ENCODE measurements around the gene ASB18. TPM values are rescaled to one million over a fixed set of nuclear protein-coding genes. Genes with fewer than 3 reads are reported as not detected.
"Not testable (repeated sequence)": the region's sequence is repeated elsewhere in the genome, so short reads cannot be mapped to it uniquely, and the experiment has no call there.

ASB18 gene
- total RNA-seq, 2 donors from 2014 or later, result 1.9 to 7.6 TPM

- Histone ChIP-seq H3K36me3 (no peaks in the 10 kb centered on the region), H3K4me1 (no peaks in the 10 kb centered on the region), H3K4me3 (no peak overlapping the region), H3K27me3 (no peaks in the 10 kb centered on the region), H3K9me3 (no peaks in the 10 kb centered on the region), H3K27ac (no peak overlapping the region)
- TF ChIP-seq, protein P1, sequence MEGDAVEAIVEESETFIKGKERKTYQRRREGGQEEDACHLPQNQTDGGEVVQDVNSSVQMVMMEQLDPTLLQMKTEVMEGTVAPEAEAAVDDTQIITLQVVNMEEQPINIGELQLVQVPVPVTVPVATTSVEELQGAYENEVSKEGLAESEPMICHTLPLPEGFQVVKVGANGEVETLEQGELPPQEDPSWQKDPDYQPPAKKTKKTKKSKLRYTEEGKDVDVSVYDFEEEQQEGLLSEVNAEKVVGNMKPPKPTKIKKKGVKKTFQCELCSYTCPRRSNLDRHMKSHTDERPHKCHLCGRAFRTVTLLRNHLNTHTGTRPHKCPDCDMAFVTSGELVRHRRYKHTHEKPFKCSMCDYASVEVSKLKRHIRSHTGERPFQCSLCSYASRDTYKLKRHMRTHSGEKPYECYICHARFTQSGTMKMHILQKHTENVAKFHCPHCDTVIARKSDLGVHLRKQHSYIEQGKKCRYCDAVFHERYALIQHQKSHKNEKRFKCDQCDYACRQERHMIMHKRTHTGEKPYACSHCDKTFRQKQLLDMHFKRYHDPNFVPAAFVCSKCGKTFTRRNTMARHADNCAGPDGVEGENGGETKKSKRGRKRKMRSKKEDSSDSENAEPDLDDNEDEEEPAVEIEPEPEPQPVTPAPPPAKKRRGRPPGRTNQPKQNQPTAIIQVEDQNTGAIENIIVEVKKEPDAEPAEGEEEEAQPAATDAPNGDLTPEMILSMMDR (IDR thresholded peaks at IDR 0.05), result no peak
- peak; percentile 50 for DNase-seq (ENCODE audit: low spot score)
Observed at GRCh38 chr2:236290742-236291425, 26.7 kb upstream of the ASB18 start.

DNA sequence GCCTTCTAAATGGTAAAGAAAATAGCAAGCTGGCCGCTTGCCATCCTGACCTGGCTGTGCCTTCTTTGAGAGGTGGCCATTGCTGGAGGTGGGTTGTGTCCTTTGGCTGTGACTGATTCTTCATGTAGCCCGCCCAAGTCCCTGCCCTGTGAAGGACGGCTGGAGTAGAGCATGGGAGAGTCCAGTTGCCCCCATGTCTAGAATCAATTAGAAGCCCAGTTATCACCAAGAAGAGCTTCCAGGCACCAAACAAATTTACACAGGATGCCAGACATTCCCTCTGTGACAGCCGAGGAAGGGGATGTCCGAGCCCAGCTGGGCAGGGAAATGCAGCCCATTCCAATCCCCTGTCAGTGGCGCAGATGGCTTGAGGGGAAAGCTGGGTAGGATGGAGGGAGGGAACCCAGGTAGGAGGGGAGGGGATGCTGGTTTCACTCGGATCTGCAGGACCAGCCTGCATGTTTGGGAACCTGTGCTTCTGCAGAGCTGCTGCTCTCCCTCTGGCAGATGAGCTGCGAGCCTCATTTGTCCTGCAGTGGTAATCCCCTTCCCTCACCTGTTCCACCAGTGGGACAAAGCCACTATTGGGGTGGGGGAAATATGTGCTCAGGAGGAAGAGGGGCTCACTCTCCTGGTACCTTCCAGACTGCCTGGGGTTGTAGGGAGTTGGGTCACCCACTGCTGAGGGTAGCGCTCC is 25.7 kb upstream of the ASB18 start:
- Histone ChIP-seq H3K27ac (no peak overlapping the region), H3K4me3 (no peak overlapping the region), H3K27me3 (no peaks in the 10 kb centered on the region), H3K9me3 (no peaks in the 10 kb centered on the region), H3K36me3 (no peaks in the 10 kb centered on the region), H3K4me1 (no peaks in the 10 kb centered on the region)
- TF ChIP-seq, protein P1 (IDR thresholded peaks at IDR 0.05), result no peak
- peak; percentile 28 for DNase-seq (ENCODE audit: low spot score)

DNA sequence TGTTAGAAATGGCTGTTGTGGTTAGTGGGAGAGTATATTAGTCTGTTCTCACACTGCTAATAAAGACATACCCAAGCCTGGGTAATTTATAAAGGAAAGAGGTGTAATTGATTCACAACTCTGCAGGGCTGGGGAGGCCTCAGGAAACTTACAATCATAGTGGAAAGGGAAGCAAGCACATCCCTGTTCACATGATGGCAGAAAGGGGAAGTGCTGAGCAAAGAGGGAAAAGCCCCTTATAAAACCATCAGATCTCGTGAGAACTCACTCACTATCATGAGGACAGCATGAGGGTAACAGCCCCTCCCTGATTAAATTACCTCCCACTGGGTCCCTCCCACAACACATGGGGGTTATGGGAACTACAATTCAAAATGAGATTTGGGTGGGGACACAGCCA is 24.2 kb upstream of the ASB18 start:
- not testable (repeated sequence) for DNase-seq (ENCODE audit: low spot score); H3K4me3 ChIP-seq; H3K9me3 ChIP-seq; H3K36me3 ChIP-seq; H3K27me3 ChIP-seq; H3K27ac ChIP-seq; H3K4me1 ChIP-seq

- H3K27ac ChIP-seq, result no peak overlapping the region
- DNase-seq (ENCODE audit: low spot score), result peak; percentile 23
- H3K36me3 ChIP-seq, result no peaks in the 10 kb centered on the region
- TF ChIP-seq, protein P1 (IDR thresholded peaks at IDR 0.05), result no peak
- H3K27me3 ChIP-seq, result no peaks in the 10 kb centered on the region
- H3K9me3 ChIP-seq, result no peaks in the 10 kb centered on the region
- H3K4me3 ChIP-seq, result no peak overlapping the region
- H3K4me1 ChIP-seq, result no peaks in the 10 kb centered on the region
Observed at GRCh38 chr2:236287656-236288055, 23.4 kb upstream of the ASB18 start.

GRCh38 chr2:236286873-236287545 is 22.8 kb upstream of the ASB18 start:
- Histone ChIP-seq H3K27me3 (no peaks in the 10 kb centered on the region), H3K27ac (no peak overlapping the region), H3K4me1 (no peaks in the 10 kb centered on the region), H3K4me3 (no peak overlapping the region), H3K36me3 (no peaks in the 10 kb centered on the region), H3K9me3 (peaks cover 0 to 2% of the 10 kb centered on the region in 2 donors)
- peak; percentile 11 for DNase-seq (ENCODE audit: low spot score)
- TF ChIP-seq, protein P1 (IDR thresholded peaks at IDR 0.05), result no peak

DNA sequence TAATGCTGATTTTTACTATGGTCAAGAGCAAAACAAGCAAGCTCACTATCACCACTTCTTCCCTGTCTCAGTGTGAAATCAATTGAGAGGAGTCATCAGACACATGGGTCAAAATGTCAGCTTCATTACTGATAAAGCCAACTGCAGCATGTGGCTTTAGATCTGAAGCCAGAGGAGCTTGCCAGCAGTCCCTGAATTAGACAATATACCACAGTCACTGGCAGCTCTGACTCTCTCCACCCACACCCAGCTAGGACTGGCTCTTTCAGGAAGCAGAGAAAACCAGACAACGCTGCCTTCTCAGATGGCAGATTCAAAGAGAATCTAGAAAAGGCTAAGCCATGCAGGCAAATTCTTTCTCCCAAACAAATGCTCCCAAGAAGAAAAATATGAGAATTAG is 20.0 kb upstream of the ASB18 start:
- H3K4me1 ChIP-seq, result no peaks in the 10 kb centered on the region
- H3K9me3 ChIP-seq, result peaks cover 0 to 6% of the 10 kb centered on the region in 2 donors
- H3K27me3 ChIP-seq, result no peaks in the 10 kb centered on the region
- H3K27ac ChIP-seq, result no peak overlapping the region
- H3K4me3 ChIP-seq, result no peak overlapping the region
- peak; percentile 7 for DNase-seq (ENCODE audit: low spot score)
- TF ChIP-seq, protein P1 (IDR thresholded peaks at IDR 0.05), result no peak
- no peaks in the 10 kb centered on the region for H3K36me3 ChIP-seq
